ENCODE measurements around the gene SYT17.

SYT17 gene

DNA sequence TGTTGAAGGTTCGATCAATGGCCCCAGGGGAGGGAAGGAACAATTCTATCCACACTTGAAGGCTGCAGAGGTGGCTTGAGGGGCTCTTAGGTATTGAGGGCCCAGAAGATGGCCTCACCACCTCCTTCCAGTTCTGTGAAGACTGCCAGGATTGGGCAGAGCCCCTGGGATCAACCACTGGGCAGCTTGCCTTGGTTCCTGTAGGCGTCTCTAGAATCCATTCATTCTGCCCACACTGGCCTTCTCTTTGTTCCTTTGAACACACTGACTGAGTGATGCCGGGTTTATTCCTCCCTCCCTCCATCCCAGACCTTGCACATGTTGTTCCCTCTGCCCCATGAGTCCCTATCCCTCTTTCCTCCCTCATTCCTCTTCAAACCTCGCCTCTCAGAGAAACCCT is 50.5 kb downstream of the SYT17 start:
- no peak overlapping the region for H3K27ac ChIP-seq
- CTCF ChIA-PET = no interaction called here
- POLR2A ChIA-PET (ENCODE audit: low non-redundant PET) = interaction anchor here (0.6 kb wide), 1 partner anchor 42 kb away, joined by 4 read pairs; no protein-coding TSS in a partner anchor
- no peak for DNase-seq (ENCODE audit: low spot score)
- TF ChIP-seq, protein P1, sequence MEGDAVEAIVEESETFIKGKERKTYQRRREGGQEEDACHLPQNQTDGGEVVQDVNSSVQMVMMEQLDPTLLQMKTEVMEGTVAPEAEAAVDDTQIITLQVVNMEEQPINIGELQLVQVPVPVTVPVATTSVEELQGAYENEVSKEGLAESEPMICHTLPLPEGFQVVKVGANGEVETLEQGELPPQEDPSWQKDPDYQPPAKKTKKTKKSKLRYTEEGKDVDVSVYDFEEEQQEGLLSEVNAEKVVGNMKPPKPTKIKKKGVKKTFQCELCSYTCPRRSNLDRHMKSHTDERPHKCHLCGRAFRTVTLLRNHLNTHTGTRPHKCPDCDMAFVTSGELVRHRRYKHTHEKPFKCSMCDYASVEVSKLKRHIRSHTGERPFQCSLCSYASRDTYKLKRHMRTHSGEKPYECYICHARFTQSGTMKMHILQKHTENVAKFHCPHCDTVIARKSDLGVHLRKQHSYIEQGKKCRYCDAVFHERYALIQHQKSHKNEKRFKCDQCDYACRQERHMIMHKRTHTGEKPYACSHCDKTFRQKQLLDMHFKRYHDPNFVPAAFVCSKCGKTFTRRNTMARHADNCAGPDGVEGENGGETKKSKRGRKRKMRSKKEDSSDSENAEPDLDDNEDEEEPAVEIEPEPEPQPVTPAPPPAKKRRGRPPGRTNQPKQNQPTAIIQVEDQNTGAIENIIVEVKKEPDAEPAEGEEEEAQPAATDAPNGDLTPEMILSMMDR (conservative IDR thresholded peaks at IDR 0.05; ENCODE audit: low read depth) = no peak

DNA sequence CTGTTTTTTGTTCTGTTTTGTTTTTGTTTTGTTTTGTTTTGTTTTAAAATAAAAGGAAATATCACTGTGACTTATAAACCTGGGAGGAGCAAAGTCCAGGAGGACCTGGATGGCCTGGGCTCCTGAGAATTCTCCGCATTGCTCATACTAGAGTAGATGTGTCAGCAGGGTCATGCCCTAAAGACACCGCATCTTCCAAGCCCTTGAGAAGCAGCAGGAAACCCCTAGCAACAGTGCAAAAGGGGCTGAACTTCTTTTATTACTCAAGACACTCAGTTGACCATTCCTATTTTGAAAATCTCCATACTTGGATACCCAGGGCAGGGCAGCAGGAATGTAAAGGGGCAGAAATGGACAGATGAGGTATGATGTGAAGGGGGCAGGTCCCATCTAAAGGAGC is 51.8 kb downstream of the SYT17 start:
- ChIA-PET POLR2A (ENCODE audit: low non-redundant PET) (no interaction called here), CTCF (no interaction called here)
- H3K27ac ChIP-seq = no peak overlapping the region
- no peak for DNase-seq (ENCODE audit: low spot score)
- TF ChIP-seq, protein P1 (conservative IDR thresholded peaks at IDR 0.05; ENCODE audit: low read depth) = no peak

DNA sequence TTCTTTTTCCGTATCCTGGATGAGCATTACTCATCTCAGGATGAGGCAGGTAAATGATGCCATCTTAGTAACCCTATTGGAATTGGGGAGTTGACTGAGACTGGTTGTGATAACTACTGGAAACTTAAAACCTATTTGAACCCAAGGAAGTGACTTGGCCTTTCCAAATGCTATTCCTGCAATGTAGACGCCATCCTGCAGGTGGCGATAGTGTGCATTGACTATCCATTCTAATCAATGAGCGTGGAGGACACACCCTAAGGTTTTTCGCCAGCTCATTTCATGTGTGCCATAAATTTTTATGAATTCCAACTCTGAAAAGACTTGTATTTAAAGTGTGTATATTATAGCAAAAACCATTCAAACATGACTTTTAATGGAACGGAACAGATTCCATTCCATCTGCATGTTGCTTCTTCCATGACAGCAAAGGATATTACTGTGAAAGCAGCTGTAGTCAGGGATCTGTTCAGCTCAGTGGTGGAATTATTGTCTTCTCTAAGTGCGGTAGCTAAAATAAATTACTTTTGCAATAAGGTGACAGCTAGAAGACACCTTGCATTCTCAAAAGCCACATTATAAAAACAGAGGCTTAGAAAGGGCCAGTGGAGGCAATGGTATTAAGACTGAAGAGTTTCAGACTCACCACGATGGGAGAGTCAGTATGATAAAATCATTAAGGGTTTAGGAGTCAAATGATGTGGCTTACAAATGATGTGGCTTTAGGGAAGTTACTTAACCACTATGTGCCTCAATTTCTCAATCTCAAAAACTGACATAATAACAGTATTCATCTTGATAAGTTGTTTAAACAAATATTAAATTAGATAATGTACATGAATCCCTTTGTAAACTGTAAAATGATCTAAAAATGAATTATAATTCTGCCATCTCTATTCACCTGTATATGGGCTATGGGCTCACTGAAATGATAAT is 55.5 kb downstream of the SYT17 start:
- CTCF ChIA-PET = interaction anchor here (1.2 kb wide), 1 partner anchor 10 kb away, joined by 3 read pairs; no protein-coding TSS in a partner anchor
- H3K27ac ChIP-seq = no peak overlapping the region
- no peak for DNase-seq (ENCODE audit: low spot score)
- POLR2A ChIA-PET (ENCODE audit: low non-redundant PET) = no interaction called here
- TF ChIP-seq, protein P1 (conservative IDR thresholded peaks at IDR 0.05; ENCODE audit: low read depth) = peak; percentile 43

DNA sequence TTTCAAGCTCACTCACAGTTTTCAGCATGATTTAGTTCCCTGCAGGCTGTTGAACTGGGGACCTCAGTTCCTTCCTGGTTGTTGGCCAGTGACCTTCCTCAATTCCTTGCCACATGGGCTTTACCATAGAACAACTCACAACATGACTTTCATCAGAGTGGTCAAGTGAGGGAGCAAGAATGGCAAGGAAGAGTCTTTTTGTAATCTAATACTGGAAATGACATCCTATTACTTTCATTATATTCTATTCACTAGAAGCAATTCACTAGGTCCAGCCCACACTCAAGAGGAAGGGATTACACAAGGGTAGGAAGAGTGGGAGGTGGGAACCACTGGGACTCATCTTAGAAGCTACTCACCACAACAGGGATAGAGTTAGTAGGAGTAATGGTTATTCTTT is 57.6 kb downstream of the SYT17 start:
- TF ChIP-seq, protein P1 (conservative IDR thresholded peaks at IDR 0.05; ENCODE audit: low read depth) = no peak
- ChIA-PET POLR2A (ENCODE audit: low non-redundant PET) (no interaction called here), CTCF (no interaction called here)
- H3K27ac ChIP-seq = no peak overlapping the region
- no peak for DNase-seq (ENCODE audit: low spot score)

DNA sequence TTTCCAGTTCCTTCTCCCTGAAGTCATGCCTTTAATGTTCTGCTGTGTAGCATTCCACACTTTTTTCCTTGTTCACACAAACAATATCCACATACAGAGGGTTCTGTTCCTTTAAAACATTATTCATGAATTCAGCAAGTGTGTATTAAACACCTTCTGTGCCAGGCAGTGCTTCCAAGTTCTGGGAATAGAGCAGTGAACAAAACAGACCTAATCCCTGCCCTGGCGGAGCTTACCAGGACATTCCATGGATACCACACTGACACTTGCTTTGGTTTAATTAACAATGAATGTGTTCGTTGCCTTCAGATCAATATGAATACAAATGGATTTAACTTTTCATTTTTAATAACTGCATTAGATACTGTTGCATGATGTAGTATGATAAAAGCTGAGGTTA is 59.6 kb downstream of the SYT17 start:
- no peak overlapping the region for H3K27ac ChIP-seq
- ChIA-PET POLR2A (ENCODE audit: low non-redundant PET) (no interaction called here), CTCF (no interaction called here)
- DNase-seq (ENCODE audit: low spot score) = no peak
- TF ChIP-seq, protein P1 (conservative IDR thresholded peaks at IDR 0.05; ENCODE audit: low read depth) = no peak

DNA sequence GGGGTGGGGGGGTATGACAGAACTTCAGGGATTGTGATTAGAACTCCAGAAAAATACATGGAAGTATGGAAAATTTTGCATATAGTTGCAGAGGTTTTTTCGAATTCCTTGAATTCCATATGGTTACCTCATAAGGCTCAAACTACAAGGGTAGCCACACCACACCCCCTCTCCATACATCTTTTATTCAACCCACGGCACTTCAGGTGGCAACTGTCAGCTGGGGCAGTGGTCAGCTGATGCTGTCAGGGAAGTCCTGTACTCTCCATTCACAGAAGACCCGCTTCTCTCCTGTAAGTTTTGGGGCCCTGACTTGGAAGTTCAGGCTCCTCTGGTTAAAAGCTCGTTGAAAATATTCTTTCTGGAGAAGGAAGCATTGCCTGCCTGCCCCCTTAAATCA is 60.0 kb downstream of the SYT17 start:
- no peak overlapping the region for H3K27ac ChIP-seq
- TF ChIP-seq, protein P1 (conservative IDR thresholded peaks at IDR 0.05; ENCODE audit: low read depth) = no peak
- ChIA-PET POLR2A (ENCODE audit: low non-redundant PET) (no interaction called here), CTCF (no interaction called here)
- no peak for DNase-seq (ENCODE audit: low spot score)
